Measurements from ENCODE around the gene DRG2. TPM values are rescaled to one million over a fixed set of nuclear protein-coding genes. Genes with fewer than 3 reads are reported as not detected.

The DRG2 gene
- 10 to 100 TPM; 16.8 to 40.1 (median 25.8) TPM for total RNA-seq

- H3K4me1 ChIP-seq (replicated peaks in 1 of 2), result peaks cover 7 to 10% of the 10 kb centered on the region in 2 donors
- peak; percentile 96 to 98 (median 98) for ATAC-seq (replicated peaks in 6 of 8)
- in situ Hi-C loops (cut with MboI; ENCODE audit: low pct_unique_long_range_greater_than_20kb in 2 of 9, low sequenced_read_pairs in 9 of 9, unreplicated experiment in 9 of 9), result no loop called here
- H3K4me3 ChIP-seq, result peak within 1 kb of the TSS; percentile 53 to 88 (median 81)
- 0 to 10% (median 1%) methylated on average over 2 to 38 of the region's 52 CpGs; no CpG with 5 or more reads in 6 of the 10 experiments for WGBS, 10 experiments
- H3K27ac ChIP-seq, result peak within 1 kb of the TSS; percentile 59 to 81
These were observed at the start of gene DRG2 for GRCh38 chr17:18087610-18088491. Gene DRG2, plus strand, starts transcription at chr17:18087948. Its CDS starts 76 bp downstream, at chr17:18088024.

GRCh38 chr17:18038149-18038850 is 49.4 kb upstream of the DRG2 start:
- H3K27ac ChIP-seq, result peak overlapping the region in 1 of 2 donors; percentile 44
- ATAC-seq (replicated peaks in 6 of 8), result peak in 1 of 8 experiments; percentile 1
- H3K4me3 ChIP-seq, result peak overlapping the region; percentile 52 to 82 (median 57)
- WGBS, 10 experiments, result 0 to 25% (median 15%) methylated on average over 1 to 9 of the region's 13 CpGs; no CpG with 5 or more reads in 4 of the 10 experiments
- in situ Hi-C loops (cut with MboI; ENCODE audit: low pct_unique_long_range_greater_than_20kb in 2 of 9, low sequenced_read_pairs in 9 of 9, unreplicated experiment in 9 of 9), result loop anchor here in 6 of 9 experiments (10.0 to 25.0 kb wide), 4 partner anchors 143 to 676 kb away; partner anchors contain the start of gene RAI1 (in 4 of the 6)
- H3K4me1 ChIP-seq (replicated peaks in 1 of 2), result peaks cover 13 to 16% of the 10 kb centered on the region in 2 donors

DNA sequence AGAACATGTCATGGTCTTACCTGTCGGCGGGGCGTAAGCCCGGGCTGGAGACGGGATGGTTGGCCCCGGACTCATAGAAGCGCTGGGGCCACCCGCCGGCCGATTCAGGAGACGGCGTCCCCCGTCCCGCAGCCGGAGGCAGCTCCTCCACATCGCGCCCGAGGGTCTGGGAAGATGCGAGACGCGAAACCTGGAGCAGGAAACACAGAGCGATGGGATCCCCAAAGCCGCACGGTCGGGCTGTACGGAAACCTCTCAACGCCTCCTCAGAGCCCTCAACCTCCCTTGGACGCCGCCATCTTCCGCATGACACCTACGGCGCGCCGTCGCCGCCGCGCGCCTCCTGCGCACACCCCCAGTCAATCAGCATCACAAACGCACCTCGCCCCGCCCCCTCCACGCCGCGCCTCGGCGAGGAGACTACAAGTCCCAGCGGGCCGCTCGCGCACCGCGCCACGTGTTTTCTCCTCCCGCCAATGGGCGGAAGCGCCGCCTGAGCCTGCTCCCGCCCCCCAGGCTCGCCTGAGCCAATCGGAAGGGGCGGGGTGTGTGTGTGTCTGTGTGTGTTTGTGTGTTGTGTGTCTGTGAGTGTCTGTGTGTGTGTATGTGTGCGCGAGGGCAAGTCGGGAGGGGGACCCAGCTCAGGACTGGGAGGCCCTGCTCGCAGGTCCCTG is 48.8 kb upstream of the DRG2 start, which contains the start of the genes ATPAF2 and GID4:
Gene ATPAF2, minus strand, starts transcription at position 308 of the 674 bp plus-strand sequence. Its CDS starts 155 bp downstream, at position 153.
Gene GID4, plus strand, starts transcription at position 548 of the 674 bp plus-strand sequence. Its CDS starts 57 bp downstream, at position 605.
- peak within 1 kb of the TSS; percentile 44 to 65 for H3K27ac ChIP-seq
- in situ Hi-C loops (cut with MboI; ENCODE audit: low pct_unique_long_range_greater_than_20kb in 2 of 9, low sequenced_read_pairs in 9 of 9, unreplicated experiment in 9 of 9), result loop anchor here in 6 of 9 experiments (10.0 to 25.0 kb wide), 4 partner anchors 144 to 677 kb away; partner anchors contain the start of gene RAI1 (in 4 of the 6)
- H3K4me1 ChIP-seq (replicated peaks in 1 of 2), result peaks cover 13 to 16% of the 10 kb centered on the region in 2 donors
- peak; percentile 86 to 93 (median 90) for ATAC-seq (replicated peaks in 6 of 8)
- WGBS, 10 experiments, result 0 to 7% (median 2%) methylated on average over 3 to 37 of the region's 67 CpGs; no CpG with 5 or more reads in 6 of the 10 experiments
- peak within 1 kb of the TSS; percentile 52 to 82 (median 57) for H3K4me3 ChIP-seq

DNA sequence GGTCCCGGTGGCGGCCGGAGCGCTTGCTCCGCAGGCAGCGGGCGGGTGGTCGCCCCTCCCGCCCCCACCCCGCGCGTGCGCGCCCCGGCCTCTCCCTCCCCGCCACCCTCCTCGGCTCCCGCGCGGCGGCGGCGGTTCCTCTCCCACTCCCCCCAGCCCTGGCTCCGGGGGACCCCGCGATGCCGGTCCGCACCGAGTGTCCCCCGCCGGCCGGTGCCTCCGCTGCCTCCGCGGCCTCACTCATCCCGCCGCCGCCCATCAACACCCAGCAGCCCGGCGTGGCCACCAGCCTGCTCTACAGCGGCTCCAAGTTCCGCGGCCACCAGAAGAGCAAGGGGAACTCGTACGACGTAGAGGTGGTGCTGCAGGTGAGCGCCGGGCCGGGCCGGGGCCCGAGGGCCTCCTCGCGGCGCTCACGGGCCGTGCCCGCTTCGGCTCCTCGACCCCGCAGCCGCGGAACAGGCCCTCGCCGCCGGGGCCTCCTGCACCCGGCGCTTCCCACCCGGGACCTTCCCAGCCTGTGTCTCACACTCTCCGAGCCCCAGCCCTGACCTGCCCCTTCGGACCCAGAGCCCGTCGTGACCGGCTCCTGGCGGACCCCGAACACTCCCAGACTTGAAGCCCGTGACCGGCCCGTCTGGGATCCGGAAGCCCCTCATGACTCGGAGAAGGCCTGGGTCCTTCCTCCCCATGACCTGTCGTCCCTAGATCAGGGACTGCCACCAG is 48.0 kb upstream of the DRG2 start:
- ATAC-seq (replicated peaks in 6 of 8), result peak in 6 of 8 experiments; percentile 3 to 57 (median 22)
- 0% methylated on average over 2 to 5 of the region's 81 CpGs; no CpG with 5 or more reads in 7 of the 10 experiments for WGBS, 10 experiments
- peak overlapping the region; percentile 28 to 65 for H3K27ac ChIP-seq
- H3K4me3 ChIP-seq, result peak overlapping the region; percentile 52 to 82 (median 57)
- H3K4me1 ChIP-seq (replicated peaks in 1 of 2), result peaks cover 13 to 16% of the 10 kb centered on the region in 2 donors
- in situ Hi-C loops (cut with MboI; ENCODE audit: low pct_unique_long_range_greater_than_20kb in 2 of 9, low sequenced_read_pairs in 9 of 9, unreplicated experiment in 9 of 9), result loop anchor here in 6 of 9 experiments (10.0 to 25.0 kb wide), 4 partner anchors 145 to 677 kb away; partner anchors contain the start of gene RAI1 (in 4 of the 6)

DNA sequence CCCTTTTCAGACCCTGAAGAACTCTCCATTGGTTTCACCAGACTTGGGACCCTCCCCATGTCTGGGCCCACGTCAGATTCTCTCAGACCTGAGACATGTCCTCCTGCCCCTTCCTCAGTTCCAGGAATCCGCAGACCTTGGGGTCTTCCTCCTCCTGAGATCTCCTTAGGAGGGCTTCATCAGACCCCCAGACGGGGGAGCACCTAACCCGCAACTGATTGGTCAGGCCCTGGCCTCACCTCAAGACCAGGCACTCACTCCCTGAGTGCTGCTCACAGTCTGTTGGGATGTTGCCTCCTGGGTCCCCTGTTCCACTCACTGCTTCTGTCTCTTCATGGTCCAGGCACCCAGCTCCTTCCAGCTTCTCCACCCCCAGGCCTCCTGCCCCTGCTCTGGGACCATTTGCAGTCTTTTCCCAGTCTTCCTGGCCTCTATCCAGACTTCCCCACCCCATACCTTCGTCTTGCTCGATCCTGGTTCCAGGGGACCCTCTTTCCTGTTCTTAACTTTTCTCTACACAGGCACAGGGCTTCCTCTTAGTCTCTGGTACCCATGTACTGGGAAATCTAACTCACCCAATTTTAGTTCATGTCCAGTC is 47.4 kb upstream of the DRG2 start:
- in situ Hi-C loops (cut with MboI; ENCODE audit: low pct_unique_long_range_greater_than_20kb in 2 of 9, low sequenced_read_pairs in 9 of 9, unreplicated experiment in 9 of 9), result loop anchor here in 5 of 9 experiments (25.0 kb wide), 3 partner anchors 153 to 678 kb away; partner anchors contain the start of gene RAI1 (in 4 of the 5)
- WGBS, 10 experiments, result 5 to 83% (median 47%) methylated on average over 2 to 3 of the region's 6 CpGs; no CpG with 5 or more reads in 5 of the 10 experiments
- no peak for ATAC-seq (replicated peaks in 6 of 8)
- Histone ChIP-seq H3K4me3 (peak overlapping the region; percentile 52 to 82 (median 57)), H3K27ac (no peak overlapping the region), H3K4me1 (replicated peaks in 1 of 2) (peaks cover 13 to 16% of the 10 kb centered on the region in 2 donors)

DNA sequence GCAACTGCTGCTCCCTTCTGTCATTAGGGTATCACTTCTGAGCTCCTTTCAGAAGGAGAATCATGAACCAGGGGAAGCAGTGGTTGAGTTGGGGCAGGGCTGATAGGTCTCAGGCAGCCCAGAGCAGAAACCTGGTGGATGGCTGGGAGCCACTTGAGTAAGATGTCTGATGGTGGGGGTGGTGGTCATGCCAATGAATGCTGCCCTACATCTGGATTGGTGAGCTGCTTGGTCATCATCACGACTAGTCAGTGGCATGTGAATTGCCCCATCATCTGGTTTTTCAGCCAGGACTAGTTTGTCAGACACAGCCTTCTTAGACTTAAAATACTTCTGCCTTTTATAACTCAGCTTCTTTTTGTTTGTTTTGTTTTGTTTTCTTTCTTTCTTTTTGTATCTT is 46.0 kb upstream of the DRG2 start:
- in situ Hi-C loops (cut with MboI; ENCODE audit: low pct_unique_long_range_greater_than_20kb in 2 of 9, low sequenced_read_pairs in 9 of 9, unreplicated experiment in 9 of 9), result loop anchor here in 5 of 9 experiments (25.0 kb wide), 3 partner anchors 154 to 679 kb away; partner anchors contain the start of gene RAI1 (in 4 of the 5)

GRCh38 chr17:18042983-18043382 is 44.8 kb upstream of the DRG2 start:
- ATAC-seq (replicated peaks in 6 of 8), result no peak
- Histone ChIP-seq H3K4me3 (no peak overlapping the region), H3K27ac (no peak overlapping the region), H3K4me1 (replicated peaks in 1 of 2) (peaks cover 11 to 12% of the 10 kb centered on the region in 2 donors)
- in situ Hi-C loops (cut with MboI; ENCODE audit: low pct_unique_long_range_greater_than_20kb in 2 of 9, low sequenced_read_pairs in 9 of 9, unreplicated experiment in 9 of 9), result loop anchor here in 5 of 9 experiments (25.0 kb wide), 3 partner anchors 156 to 681 kb away; partner anchors contain the start of gene RAI1 (in 4 of the 5)
- 60 to 97% (median 87%) methylated on average over 2 to 5 of the region's 8 CpGs; no CpG with 5 or more reads in 1 of the 10 experiments for WGBS, 10 experiments

More for the DNA sequence above, 46.0 kb upstream of the DRG2 start:
- 10 to 86% (median 57%) methylated on average over 1 of the region's 1 CpG; no CpG with 5 or more reads in 3 of the 10 experiments for WGBS, 10 experiments
- Histone ChIP-seq H3K4me3 (no peak overlapping the region), H3K4me1 (replicated peaks in 1 of 2) (peaks cover 13 to 16% of the 10 kb centered on the region in 2 donors), H3K27ac (no peak overlapping the region)
- ATAC-seq (replicated peaks in 6 of 8), result no peak

DNA sequence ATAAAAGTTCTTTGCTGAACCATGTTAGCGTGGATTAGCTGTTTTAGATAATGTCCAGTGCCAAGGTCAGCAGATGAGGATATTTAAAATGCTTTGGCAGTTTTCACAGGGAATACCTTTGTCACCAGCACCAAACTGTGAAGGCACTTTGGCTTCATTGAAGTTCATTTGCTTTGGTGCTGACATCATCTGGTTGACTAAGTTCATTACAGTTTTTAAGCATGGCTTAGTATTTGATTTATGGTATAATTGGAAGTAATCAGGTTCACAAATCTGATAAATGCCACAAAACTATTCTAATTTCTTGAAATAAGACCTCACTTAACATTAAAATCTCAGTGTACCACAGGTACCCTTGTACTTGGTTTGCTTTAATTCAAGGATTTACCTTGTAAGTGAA is 44.3 kb upstream of the DRG2 start:
- in situ Hi-C loops (cut with MboI; ENCODE audit: low pct_unique_long_range_greater_than_20kb in 2 of 9, low sequenced_read_pairs in 9 of 9, unreplicated experiment in 9 of 9), result loop anchor here in 5 of 9 experiments (25.0 kb wide), 3 partner anchors 156 to 681 kb away; partner anchors contain the start of gene RAI1 (in 4 of the 5)
- Histone ChIP-seq H3K27ac (no peak overlapping the region), H3K4me1 (replicated peaks in 1 of 2) (peaks cover 8 to 10% of the 10 kb centered on the region in 2 donors), H3K4me3 (no peak overlapping the region)
- whole genome bisulfite sequencing, 10 experiments, result 30 to 100% (median 93%) methylated on average over 1 of the region's 1 CpG; no CpG with 5 or more reads in 4 of the 10 experiments
- ATAC-seq (replicated peaks in 6 of 8), result no peak

DNA sequence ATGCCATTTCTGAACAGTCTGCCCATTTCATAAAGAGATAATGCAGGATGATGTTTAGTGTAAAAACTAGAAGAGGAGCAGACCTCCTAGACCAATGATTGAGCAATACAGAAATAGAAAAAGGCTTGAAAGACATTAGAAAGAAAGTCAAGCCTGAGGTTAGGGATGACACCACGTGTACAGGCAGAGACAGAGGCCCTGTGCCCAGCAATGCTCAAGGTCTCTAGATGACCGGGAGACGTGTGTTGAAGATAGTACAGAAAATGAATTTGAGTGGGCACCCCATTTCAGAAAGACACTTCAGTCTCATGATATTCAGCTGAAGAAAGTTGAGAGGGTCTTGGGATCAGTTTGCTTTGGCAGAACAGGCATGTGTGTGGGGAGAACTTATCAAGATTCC is 43.1 kb upstream of the DRG2 start:
- H3K27ac ChIP-seq, result no peak overlapping the region
- in situ Hi-C loops (cut with MboI; ENCODE audit: low pct_unique_long_range_greater_than_20kb in 2 of 9, low sequenced_read_pairs in 9 of 9, unreplicated experiment in 9 of 9), result loop anchor here in 5 of 9 experiments (25.0 kb wide), 3 partner anchors 157 to 682 kb away; partner anchors contain the start of gene RAI1 (in 4 of the 5)
- 75 to 100% (median 86%) methylated on average over 1 to 3 of the region's 3 CpGs; no CpG with 5 or more reads in 7 of the 10 experiments for WGBS, 10 experiments
- ATAC-seq (replicated peaks in 6 of 8), result no peak
- H3K4me3 ChIP-seq, result no peak overlapping the region
- peaks cover 8 to 10% of the 10 kb centered on the region in 2 donors for H3K4me1 ChIP-seq (replicated peaks in 1 of 2)

DNA sequence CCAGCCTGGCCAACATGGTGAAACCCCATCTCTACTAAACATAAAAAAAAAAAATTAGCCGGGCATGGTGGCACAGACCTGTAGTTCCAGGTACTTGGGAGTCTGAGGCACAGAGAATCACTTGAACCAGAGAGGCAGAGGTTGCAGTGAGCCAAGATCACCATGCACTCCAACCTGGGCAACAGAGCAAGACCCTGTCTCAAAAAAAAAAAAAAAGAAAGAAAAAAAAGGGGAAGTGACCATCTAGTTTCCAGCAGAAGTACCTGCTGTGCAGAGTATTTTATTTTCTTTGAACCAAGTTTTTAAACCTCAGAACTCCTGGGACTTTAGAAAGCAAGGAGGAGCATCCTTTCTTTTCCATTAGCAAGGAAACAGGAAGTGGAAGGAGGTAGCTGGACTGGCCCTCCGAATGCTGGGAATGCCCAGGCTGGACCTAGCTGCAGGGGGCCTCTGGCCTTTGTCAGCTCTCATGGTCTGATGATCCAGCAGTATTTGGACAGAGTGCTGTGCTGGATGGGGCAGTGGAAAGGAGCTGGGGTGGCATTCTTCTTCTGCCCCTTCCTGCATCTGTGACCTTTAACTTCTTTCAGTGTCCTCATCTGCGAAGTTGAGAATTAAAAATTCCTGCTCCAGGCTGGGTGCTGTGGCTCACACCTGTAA is 41.9 kb upstream of the DRG2 start:
- no peak overlapping the region for H3K4me3 ChIP-seq
- H3K27ac ChIP-seq, result no peak overlapping the region
- ATAC-seq (replicated peaks in 6 of 8), result no peak
- 75 to 100% (median 100%) methylated on average over 1 to 2 of the region's 3 CpGs; no CpG with 5 or more reads in 1 of the 10 experiments for WGBS, 10 experiments
- in situ Hi-C loops (cut with MboI; ENCODE audit: low pct_unique_long_range_greater_than_20kb in 2 of 9, low sequenced_read_pairs in 9 of 9, unreplicated experiment in 9 of 9), result loop anchor here in 5 of 9 experiments (25.0 kb wide), 3 partner anchors 159 to 684 kb away; partner anchors contain the start of gene RAI1 (in 4 of the 5)
- H3K4me1 ChIP-seq (replicated peaks in 1 of 2), result peaks cover 2 to 3% of the 10 kb centered on the region in 2 donors

Measured in motor neuron (in vitro differentiated cells).